Measurements from ENCODE around the gene ITIH4. TPM values are rescaled to one million over a fixed set of nuclear protein-coding genes. Genes with fewer than 3 reads are reported as not detected.

The ITIH4 gene
- total RNA-seq, 2 donors from 2014 or later, result 50.6 to 51.4 TPM

GRCh38 chr3:52790337-52790736 is 40.1 kb downstream of the ITIH4 start:
- H3K36me3 ChIP-seq, result no peaks in the 10 kb centered on the region
- ATAC-seq (ENCODE audit: insufficient number of reproducible peaks, low FRiP score, low read depth), result no peak
- no peak for TF ChIP-seq CTCF (IDR thresholded peaks at IDR 0.05)

GRCh38 chr3:52789746-52790040 is 40.8 kb downstream of the ITIH4 start:
- no peaks in the 10 kb centered on the region for H3K9me3 ChIP-seq
- no peak for TF ChIP-seq CTCF (IDR thresholded peaks at IDR 0.05)
- no peak for ATAC-seq (ENCODE audit: insufficient number of reproducible peaks, low FRiP score, low read depth)

More at GRCh38 chr3:52790337-52790736, 40.1 kb downstream of the ITIH4 start:
- H3K4me3 ChIP-seq, result no peak overlapping the region
- no peaks in the 10 kb centered on the region for H3K27me3 ChIP-seq (replicated peaks; ENCODE audit: insufficient read depth)
- no peaks in the 10 kb centered on the region for H3K9me3 ChIP-seq
- no peak for DNase-seq (ENCODE audit: low spot score)
- no peak overlapping the region for H3K27ac ChIP-seq
- H3K4me1 ChIP-seq (ENCODE audit: control insufficient read depth in 1 of 2, low read depth in 2 of 2), result no peaks in the 10 kb centered on the region

DNA sequence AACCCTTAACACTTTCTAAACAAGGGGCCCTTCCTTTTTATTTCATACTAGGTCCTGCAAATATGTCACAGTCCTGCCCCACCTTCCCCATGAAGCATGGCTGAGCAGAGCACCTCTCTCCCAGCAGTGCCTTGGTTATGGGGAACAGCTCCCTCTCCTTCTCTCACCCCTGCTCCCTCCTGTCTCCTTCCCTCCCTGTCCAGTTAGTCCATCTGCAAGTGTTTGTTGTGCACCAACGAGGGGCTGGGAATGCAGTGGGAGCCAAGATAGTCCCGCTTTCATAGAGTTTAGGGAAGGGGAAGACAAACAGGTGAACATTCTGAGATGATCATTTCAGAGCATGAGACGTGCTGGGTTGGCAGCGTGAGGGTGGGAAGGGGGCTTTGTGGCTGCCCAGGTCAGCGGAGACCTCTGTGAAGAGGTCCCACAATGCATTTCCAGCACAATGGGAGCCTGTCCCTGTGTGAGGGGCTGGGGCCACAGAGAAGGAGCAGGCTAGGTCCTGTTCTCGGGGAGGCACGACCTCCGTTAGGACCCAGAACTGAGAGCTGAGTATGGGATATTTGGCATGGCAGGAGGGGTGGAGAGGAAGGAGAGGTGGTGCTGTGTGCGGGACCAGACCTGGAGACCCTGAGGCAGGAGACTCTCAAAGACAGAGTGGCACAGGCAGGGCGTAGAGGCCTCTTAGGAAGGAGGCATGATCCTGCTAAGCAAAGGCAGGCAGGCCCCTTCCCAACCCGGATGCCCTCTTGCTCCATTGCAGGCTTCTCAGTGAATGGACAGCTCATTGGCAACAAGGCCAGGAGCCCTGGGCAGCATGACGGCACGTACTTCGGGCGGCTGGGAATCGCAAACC is 41.4 kb downstream of the ITIH4 start:
- TF ChIP-seq CTCF (IDR thresholded peaks at IDR 0.05), result no peak
- Histone ChIP-seq H3K4me1 (ENCODE audit: control insufficient read depth in 1 of 2, low read depth in 2 of 2) (no peaks in the 10 kb centered on the region), H3K27me3 (replicated peaks; ENCODE audit: insufficient read depth) (no peaks in the 10 kb centered on the region), H3K27ac (no peak overlapping the region), H3K4me3 (no peak overlapping the region), H3K36me3 (no peaks in the 10 kb centered on the region), H3K9me3 (no peaks in the 10 kb centered on the region)
- DNase-seq (ENCODE audit: low spot score) (no peak), ATAC-seq (ENCODE audit: insufficient number of reproducible peaks, low FRiP score, low read depth) (no peak)

More at GRCh38 chr3:52789746-52790040, 40.8 kb downstream of the ITIH4 start:
- no peaks in the 10 kb centered on the region for H3K27me3 ChIP-seq (replicated peaks; ENCODE audit: insufficient read depth)
- H3K27ac ChIP-seq, result no peak overlapping the region
- H3K4me3 ChIP-seq, result no peak overlapping the region
- no peak for DNase-seq (ENCODE audit: low spot score)
- H3K4me1 ChIP-seq (ENCODE audit: control insufficient read depth in 1 of 2, low read depth in 2 of 2), result no peaks in the 10 kb centered on the region
- H3K36me3 ChIP-seq, result no peaks in the 10 kb centered on the region

DNA sequence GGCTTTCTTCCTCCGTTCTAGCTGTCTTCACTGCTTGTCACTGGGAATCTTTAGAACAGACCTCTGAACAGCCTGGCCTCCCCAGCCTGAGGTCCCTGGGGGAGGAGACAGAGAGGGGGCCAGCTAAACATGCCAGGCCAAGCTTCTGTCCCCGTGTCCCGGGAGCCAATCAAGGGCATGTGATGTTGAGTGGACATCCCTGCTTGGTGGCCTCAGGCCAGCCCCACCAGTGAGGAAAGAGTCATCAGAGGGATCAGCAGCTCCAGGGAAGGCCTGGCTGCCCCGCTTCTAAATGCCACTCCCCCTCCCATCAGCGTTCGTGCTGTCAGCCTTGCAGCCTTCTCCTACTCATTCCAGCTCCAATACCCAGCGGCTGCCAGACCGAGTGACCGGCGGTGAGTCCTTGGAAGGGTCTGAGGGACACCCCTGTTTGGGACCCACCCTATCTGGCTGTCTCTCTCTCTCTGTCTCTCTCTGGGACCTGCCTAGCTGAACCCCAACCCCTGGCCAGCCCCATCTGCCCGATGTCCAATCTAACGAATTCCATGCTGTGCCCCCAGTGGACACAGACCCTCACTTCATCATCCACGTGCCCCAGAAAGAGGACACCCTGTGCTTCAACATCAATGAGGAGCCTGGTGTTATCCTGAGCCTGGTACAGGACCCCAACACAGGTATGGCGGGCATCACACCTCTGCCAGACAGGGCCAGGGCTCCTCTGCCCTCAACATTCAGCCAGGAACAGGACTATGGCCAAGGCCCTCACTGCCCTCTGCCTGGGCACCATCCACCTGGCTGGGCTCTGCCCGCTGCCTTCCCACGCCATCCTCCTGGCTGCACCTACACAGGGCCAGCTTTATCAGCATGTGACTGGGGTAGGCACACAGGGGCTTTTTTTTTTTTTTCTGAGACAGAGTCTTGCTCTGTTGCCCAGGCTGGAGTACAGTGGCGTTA is 42.5 kb downstream of the ITIH4 start:
- no peaks in the 10 kb centered on the region for H3K36me3 ChIP-seq
- no peaks in the 10 kb centered on the region for H3K9me3 ChIP-seq
- no peaks in the 10 kb centered on the region for H3K27me3 ChIP-seq (replicated peaks; ENCODE audit: insufficient read depth)
- no peak for DNase-seq (ENCODE audit: low spot score)
- H3K27ac ChIP-seq, result no peak overlapping the region
- TF ChIP-seq CTCF (IDR thresholded peaks at IDR 0.05), result no peak
- no peak overlapping the region for H3K4me3 ChIP-seq
- ATAC-seq (ENCODE audit: insufficient number of reproducible peaks, low FRiP score, low read depth), result no peak
- no peaks in the 10 kb centered on the region for H3K4me1 ChIP-seq (ENCODE audit: control insufficient read depth in 1 of 2, low read depth in 2 of 2)

DNA sequence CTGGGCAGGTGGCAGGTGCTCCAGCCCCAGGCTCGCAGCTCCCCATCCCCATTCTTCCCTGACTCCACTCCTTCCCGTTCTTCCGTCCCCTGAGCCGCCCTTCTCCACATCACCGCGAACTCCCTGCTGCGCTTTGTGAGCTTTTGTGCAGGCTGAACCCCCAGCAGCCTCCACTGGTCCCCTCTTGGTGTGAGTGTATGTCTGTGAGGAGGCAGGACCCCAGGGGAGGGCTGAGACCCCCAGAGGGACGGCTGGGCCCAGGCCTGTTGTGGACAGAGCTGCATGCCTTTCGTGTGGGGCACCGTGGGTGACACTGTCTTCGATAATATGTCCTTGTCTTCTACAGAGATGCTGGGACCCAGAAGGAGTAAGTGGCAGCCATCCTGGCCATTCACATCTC is 43.2 kb downstream of the ITIH4 start:
- H3K27ac ChIP-seq, result no peak overlapping the region
- H3K9me3 ChIP-seq, result no peaks in the 10 kb centered on the region
- no peak for TF ChIP-seq CTCF (IDR thresholded peaks at IDR 0.05)
- H3K4me1 ChIP-seq (ENCODE audit: control insufficient read depth in 1 of 2, low read depth in 2 of 2), result no peaks in the 10 kb centered on the region
- DNase-seq (ENCODE audit: low spot score), result no peak
- no peak overlapping the region for H3K4me3 ChIP-seq
- no peak for ATAC-seq (ENCODE audit: insufficient number of reproducible peaks, low FRiP score, low read depth)
- H3K36me3 ChIP-seq, result no peaks in the 10 kb centered on the region
- H3K27me3 ChIP-seq (replicated peaks; ENCODE audit: insufficient read depth), result no peaks in the 10 kb centered on the region

Measured in thoracic aorta (tissue), 2 donors.